Fibroblast of lung (primary cell): Measurements from ENCODE around the gene SNRNP48.

Source experiments
- EZH2 ChIP-seq: IDR thresholded peaks from 2 replicates; pipeline ENCODE4 v1.5.1; 2012; ENCODE audit warnings: low read length, control low read depth, mild to moderate bottlenecking; ENCODE audit errors: missing control alignments
- TF ChIP-seq, protein P1 (sequence below), 2 donors: IDR thresholded peaks in 1 of 2; conservative IDR thresholded peaks in 1 of 2; 1 replicate in 1 of 2; 2 replicates in 1 of 2; pipeline ENCODE4 v1.5.1; 2011 to 2012; ENCODE audit warnings: low read length in 2 of 2, control low read depth in 1 of 2, inconsistent platforms in 1 of 2, low read depth in 1 of 2, mild to moderate bottlenecking in 1 of 2

DNA sequence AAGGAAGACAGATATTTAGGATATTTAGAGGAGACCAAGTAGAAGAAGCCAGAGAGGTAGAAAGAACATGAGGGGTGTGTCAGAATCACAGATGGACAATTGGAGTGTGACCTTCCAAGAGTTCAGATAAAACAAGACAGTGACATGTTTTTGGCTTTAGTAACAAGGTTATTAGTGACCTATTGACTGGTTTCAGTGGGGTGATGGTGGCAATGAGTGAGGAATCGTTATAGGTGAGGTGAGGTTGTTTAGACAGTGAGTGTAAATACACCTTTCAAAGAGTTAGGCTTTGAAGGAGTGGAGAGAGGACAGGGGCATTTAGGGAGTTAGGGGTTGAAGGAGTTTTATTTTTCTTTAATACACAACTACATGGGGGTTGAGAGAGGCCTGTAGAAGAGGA lies 3.2 kb downstream of the SNRNP48 start:
- TF ChIP-seq, protein P1, sequence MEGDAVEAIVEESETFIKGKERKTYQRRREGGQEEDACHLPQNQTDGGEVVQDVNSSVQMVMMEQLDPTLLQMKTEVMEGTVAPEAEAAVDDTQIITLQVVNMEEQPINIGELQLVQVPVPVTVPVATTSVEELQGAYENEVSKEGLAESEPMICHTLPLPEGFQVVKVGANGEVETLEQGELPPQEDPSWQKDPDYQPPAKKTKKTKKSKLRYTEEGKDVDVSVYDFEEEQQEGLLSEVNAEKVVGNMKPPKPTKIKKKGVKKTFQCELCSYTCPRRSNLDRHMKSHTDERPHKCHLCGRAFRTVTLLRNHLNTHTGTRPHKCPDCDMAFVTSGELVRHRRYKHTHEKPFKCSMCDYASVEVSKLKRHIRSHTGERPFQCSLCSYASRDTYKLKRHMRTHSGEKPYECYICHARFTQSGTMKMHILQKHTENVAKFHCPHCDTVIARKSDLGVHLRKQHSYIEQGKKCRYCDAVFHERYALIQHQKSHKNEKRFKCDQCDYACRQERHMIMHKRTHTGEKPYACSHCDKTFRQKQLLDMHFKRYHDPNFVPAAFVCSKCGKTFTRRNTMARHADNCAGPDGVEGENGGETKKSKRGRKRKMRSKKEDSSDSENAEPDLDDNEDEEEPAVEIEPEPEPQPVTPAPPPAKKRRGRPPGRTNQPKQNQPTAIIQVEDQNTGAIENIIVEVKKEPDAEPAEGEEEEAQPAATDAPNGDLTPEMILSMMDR (conservative IDR thresholded peaks at IDR 0.05 in 1 of 2, IDR thresholded peaks at IDR 0.05 in 1 of 2; ENCODE audit: low read depth in 1 of 2, low read length in 2 of 2): no peak
- TF ChIP-seq EZH2: no peak
